ENCODE data around the gene KIF3B.
"Not testable (repeated sequence)": the region's sequence is repeated elsewhere in the genome, so short reads cannot be mapped to it uniquely, and the experiment has no call there.

Gene KIF3B

DNA sequence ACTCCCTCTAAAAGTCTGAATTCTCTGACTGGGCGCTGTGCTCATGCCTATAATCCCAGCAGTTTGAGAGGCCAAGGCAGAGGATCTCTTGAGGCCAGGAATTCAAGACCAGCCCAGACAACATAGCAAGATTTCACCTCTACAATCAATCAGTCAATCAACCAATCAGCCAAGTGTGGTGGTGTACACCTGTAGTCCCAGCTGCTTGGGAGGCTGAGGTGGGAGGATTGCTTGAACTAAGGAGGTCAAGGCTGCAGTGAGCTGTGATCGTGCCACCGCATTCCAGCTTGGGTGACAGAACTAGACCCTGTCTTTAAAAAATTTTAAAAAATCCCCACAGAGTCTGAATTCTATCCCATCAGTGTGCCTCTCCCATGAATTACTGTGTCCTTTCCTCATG lies 37.9 kb downstream of the KIF3B start:
- Histone ChIP-seq H3K9me3 (ENCODE audit: control insufficient read depth, insufficient read depth, low read length) (peaks cover 1% of the 10 kb centered on the region; the same call in 1 of the 2 replicates), H3K4me1 (ENCODE audit: control insufficient read depth, insufficient read depth, low read length) (no peaks in the 10 kb centered on the region), H3K27me3 (ENCODE audit: control insufficient read depth, insufficient read depth, low read length) (no peaks in the 10 kb centered on the region), H3K27ac (ENCODE audit: low read length) (no peak overlapping the region), H3K36me3 (ENCODE audit: control insufficient read depth, insufficient read depth, low read length) (no peaks in the 10 kb centered on the region), H3K4me3 (ENCODE audit: low read length) (no peak overlapping the region)
- no CpG with 5 or more reads among the region's 3 CpGs for WGBS (ENCODE audit: insufficient coverage, insufficient read length)
- no peak for DNase-seq (ENCODE audit: low read depth, low spot score)

DNA sequence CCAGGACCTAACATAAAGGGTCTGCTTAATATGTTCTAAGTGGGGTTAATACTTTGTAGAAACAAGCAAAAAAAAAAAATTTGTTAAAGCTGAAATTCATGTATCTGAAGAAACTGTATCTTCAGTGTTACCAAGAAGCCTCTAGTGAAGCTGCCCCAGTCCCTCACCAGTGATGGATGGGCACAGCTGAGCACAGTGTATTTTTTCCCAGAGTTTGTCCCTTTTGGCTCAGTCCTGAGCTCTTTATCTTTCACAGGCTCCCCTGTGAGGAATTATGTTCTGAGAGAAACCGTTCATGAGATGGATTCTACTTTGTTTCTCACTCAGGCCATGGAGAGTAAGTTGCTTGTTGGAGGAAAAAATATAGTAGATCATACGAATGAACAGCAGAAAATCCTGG lies 38.4 kb downstream of the KIF3B start:
- WGBS (ENCODE audit: insufficient coverage, insufficient read length), result no CpG with 5 or more reads among the region's 2 CpGs
- H3K27ac ChIP-seq (ENCODE audit: low read length), result no peak overlapping the region
- no peaks in the 10 kb centered on the region for H3K27me3 ChIP-seq (ENCODE audit: control insufficient read depth, insufficient read depth, low read length)

DNA sequence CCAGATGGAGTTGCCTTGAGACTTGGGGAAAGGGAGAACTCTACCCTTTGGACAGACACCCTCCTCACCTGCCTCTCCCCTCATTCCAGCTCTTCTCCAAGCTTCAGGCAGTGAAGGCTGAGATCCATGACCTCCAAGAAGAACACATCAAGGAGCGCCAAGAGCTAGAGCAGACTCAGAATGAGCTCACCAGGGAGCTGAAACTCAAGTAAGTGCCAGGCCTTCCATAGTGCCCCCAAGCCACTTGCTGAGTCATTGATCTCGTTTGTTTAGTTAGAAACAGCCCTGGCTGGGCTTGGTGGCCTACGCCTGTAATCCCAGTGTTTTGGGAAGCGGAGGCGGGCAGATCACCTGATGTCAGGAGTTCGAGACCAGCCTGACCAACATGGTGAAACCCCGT lies 39.2 kb downstream of the KIF3B start:
- Histone ChIP-seq H3K36me3 (ENCODE audit: control insufficient read depth, insufficient read depth, low read length) (no peaks in the 10 kb centered on the region), H3K27ac (ENCODE audit: low read length) (no peak overlapping the region), H3K4me1 (ENCODE audit: control insufficient read depth, insufficient read depth, low read length) (no peaks in the 10 kb centered on the region), H3K4me3 (ENCODE audit: low read length) (no peak overlapping the region), H3K9me3 (ENCODE audit: control insufficient read depth, insufficient read depth, low read length) (peaks cover 1% of the 10 kb centered on the region; the same call in 1 of the 2 replicates), H3K27me3 (ENCODE audit: control insufficient read depth, insufficient read depth, low read length) (no peaks in the 10 kb centered on the region)
- WGBS (ENCODE audit: insufficient coverage, insufficient read length), result no CpG with 5 or more reads among the region's 7 CpGs
- no peak for DNase-seq (ENCODE audit: low read depth, low spot score)

More for the DNA sequence above, 38.4 kb downstream of the KIF3B start:
- H3K4me1 ChIP-seq (ENCODE audit: control insufficient read depth, insufficient read depth, low read length), result no peaks in the 10 kb centered on the region
- no peak for DNase-seq (ENCODE audit: low read depth, low spot score)
- no peaks in the 10 kb centered on the region for H3K36me3 ChIP-seq (ENCODE audit: control insufficient read depth, insufficient read depth, low read length)
- H3K4me3 ChIP-seq (ENCODE audit: low read length), result no peak overlapping the region
- H3K9me3 ChIP-seq (ENCODE audit: control insufficient read depth, insufficient read depth, low read length), result peaks cover 1% of the 10 kb centered on the region; the same call in 1 of the 2 replicates

DNA sequence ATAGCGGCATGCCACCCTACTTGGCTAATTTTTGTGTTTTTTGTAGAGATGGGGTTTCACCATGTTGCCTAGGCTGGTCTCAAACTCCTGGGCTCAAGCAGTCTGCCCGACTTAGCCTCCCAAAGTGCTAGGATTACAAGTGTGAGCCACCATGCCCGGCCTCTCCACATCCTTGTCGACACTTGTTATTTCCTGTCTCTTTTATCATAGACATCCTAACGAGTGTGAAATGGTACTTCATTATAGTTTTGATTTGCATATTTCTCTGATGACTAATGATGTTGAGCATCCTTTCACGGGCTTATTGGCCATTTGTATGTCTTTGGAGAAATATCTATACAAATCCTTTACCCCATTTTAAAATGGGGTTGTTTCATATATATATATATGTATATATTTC lies 41.6 kb downstream of the KIF3B start:
- Histone ChIP-seq H3K27ac (ENCODE audit: low read length) (no peak overlapping the region), H3K36me3 (ENCODE audit: control insufficient read depth, insufficient read depth, low read length) (no peaks in the 10 kb centered on the region)
- no CpG with 5 or more reads among the region's 6 CpGs for WGBS (ENCODE audit: insufficient coverage, insufficient read length)

DNA sequence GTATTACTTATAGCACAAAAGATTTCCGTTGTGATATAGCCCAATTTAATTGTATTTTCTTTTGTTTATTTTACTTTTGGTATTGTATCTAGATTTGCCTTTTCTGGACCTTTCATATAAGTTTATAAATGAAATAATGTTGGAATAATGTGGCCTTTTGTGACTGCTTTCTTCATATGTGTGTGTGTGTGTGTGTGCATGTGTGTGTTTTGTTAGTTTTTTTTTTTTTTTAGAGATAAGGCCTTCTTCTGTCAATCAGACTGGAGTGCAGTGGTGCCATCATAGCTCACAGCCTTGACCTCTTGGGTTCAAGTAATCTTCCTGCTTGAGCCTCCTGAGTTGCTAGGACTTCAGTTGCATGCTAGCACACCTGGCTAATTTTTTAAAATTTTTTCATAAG lies 42.9 kb downstream of the KIF3B start:
- no peak for DNase-seq (ENCODE audit: low read depth, low spot score)
- Histone ChIP-seq H3K27me3 (ENCODE audit: control insufficient read depth, insufficient read depth, low read length) (no peaks in the 10 kb centered on the region), H3K4me3 (ENCODE audit: low read length) (no peak overlapping the region), H3K9me3 (ENCODE audit: control insufficient read depth, insufficient read depth, low read length) (no peaks in the 10 kb centered on the region), H3K27ac (ENCODE audit: low read length) (no peak overlapping the region), H3K36me3 (ENCODE audit: control insufficient read depth, insufficient read depth, low read length) (no peaks in the 10 kb centered on the region), H3K4me1 (ENCODE audit: control insufficient read depth, insufficient read depth, low read length) (no peaks in the 10 kb centered on the region)
- no CpG with 5 or more reads among the region's 1 CpG for WGBS (ENCODE audit: insufficient coverage, insufficient read length)

More for the DNA sequence above, 41.6 kb downstream of the KIF3B start:
- Histone ChIP-seq H3K4me1 (ENCODE audit: control insufficient read depth, insufficient read depth, low read length) (no peaks in the 10 kb centered on the region), H3K9me3 (ENCODE audit: control insufficient read depth, insufficient read depth, low read length) (peaks cover 1% of the 10 kb centered on the region; the same call in 1 of the 2 replicates), H3K4me3 (ENCODE audit: low read length) (no peak overlapping the region), H3K27me3 (ENCODE audit: control insufficient read depth, insufficient read depth, low read length) (no peaks in the 10 kb centered on the region)
- DNase-seq (ENCODE audit: low read depth, low spot score), result no peak

DNA sequence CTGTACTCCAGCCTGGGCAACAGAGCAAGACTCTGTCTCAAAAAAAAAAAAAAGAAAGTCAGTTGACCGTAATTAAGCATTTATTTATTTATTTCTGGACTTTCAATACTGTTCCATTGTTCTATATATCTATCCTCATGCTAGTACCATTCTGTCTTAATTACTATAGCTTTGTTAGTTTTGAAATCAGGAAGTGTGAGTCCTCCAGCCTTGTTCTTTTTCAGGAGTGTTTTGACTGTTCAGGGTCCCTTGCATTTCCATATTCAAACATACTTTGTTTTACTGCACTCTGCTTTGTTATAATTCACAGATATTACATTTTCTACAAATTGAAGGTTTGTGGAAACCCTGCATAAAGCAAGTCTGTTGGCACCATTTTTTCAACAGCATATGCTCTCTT lies 43.9 kb downstream of the KIF3B start:
- no peak overlapping the region for H3K4me3 ChIP-seq (ENCODE audit: low read length)
- no CpG with 5 or more reads among the region's 1 CpG for WGBS (ENCODE audit: insufficient coverage, insufficient read length)
- no peaks in the 10 kb centered on the region for H3K27me3 ChIP-seq (ENCODE audit: control insufficient read depth, insufficient read depth, low read length)
- no peaks in the 10 kb centered on the region for H3K4me1 ChIP-seq (ENCODE audit: control insufficient read depth, insufficient read depth, low read length)
- H3K9me3 ChIP-seq (ENCODE audit: control insufficient read depth, insufficient read depth, low read length), result no peaks in the 10 kb centered on the region
- no peak overlapping the region for H3K27ac ChIP-seq (ENCODE audit: low read length)
- no peak for DNase-seq (ENCODE audit: low read depth, low spot score)
- no peaks in the 10 kb centered on the region for H3K36me3 ChIP-seq (ENCODE audit: control insufficient read depth, insufficient read depth, low read length)

DNA sequence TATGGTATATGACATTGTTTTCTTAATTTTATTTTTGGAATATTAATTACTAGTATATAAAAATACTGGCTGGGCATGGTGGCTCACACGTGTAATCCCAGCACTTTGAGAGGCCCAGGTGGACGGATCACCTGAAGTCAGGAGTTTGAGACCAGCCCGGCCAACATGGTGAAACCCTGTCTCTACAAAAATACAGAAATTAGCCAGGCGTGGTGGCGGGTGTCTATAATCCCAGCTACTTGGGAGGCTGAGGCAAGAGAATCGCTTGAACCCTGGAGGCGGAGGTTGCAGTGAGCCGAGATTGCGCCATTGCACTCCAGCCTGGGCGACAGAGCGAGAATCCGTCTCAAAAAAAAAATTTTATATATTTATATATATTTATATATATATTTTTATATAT lies 44.8 kb downstream of the KIF3B start:
- DNase-seq (ENCODE audit: low read depth, low spot score); H3K4me3 ChIP-seq (ENCODE audit: low read length); H3K9me3 ChIP-seq (ENCODE audit: control insufficient read depth, insufficient read depth, low read length); H3K27ac ChIP-seq (ENCODE audit: low read length); H3K27me3 ChIP-seq (ENCODE audit: control insufficient read depth, insufficient read depth, low read length); H3K36me3 ChIP-seq (ENCODE audit: control insufficient read depth, insufficient read depth, low read length); H3K4me1 ChIP-seq (ENCODE audit: control insufficient read depth, insufficient read depth, low read length): not testable (repeated sequence)
- WGBS (ENCODE audit: insufficient coverage, insufficient read length), result no CpG with 5 or more reads among the region's 12 CpGs

DNA sequence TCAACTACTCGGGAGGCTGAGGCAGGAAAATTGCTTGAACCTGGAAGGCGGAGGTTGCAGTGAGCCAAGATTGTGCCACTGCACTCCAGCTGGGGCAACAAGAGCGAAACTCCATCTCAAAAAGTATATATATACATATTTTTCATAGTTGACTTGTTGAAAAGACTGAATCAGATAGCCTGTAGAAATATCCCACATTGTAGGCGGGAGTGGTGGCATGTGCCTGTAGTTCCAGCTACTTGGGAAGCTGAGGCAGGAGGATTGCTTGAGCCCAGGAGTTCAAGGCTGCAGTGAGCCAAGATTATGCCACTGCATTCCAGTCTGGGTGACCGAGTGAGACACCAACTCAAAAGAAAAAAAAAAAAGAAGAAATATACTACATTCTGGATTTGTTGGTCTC lies 46.3 kb downstream of the KIF3B start:
- not testable (repeated sequence) for DNase-seq (ENCODE audit: low read depth, low spot score); H3K9me3 ChIP-seq (ENCODE audit: control insufficient read depth, insufficient read depth, low read length); H3K27ac ChIP-seq (ENCODE audit: low read length); H3K4me1 ChIP-seq (ENCODE audit: control insufficient read depth, insufficient read depth, low read length); H3K36me3 ChIP-seq (ENCODE audit: control insufficient read depth, insufficient read depth, low read length); H3K27me3 ChIP-seq (ENCODE audit: control insufficient read depth, insufficient read depth, low read length); H3K4me3 ChIP-seq (ENCODE audit: low read length)
- WGBS (ENCODE audit: insufficient coverage, insufficient read length), result no CpG with 5 or more reads among the region's 5 CpGs

DNA sequence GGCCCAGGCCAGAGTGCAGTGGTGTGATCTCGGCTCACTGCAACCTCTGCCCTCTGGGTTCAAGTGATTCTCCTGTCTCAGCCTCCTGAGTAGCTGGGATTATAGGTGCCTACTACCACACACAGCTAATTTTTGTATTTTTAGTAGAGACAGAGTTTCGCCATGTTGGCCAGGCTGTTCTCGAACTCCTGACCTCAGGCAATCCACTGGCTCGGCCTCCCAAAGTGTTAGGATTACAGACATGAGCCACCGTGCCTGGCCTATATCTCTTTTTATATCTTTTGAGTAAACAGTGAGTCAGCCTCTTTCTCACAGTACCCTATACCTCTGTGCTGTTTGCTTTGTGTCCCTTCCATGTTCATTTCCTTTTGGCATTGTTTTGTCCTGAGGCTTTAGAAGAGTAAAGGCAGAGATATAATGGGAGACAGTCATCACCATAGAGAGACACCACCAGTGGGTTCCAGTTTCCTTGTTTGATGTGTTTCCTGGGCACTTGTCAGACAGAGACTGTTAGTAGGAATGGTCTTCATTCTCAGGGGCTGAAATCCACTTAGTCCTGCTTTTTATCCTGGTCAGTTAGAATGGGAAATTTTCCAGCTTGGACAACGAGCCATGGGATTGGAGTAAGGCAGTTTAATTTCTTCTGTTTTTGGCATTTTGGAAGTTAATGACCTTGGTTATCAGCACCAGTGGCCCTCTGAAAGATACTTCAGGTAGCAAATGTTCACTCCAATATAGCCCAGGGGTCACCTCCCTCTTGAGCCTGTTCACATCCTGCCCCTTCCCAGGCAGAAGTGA lies 48.5 kb downstream of the KIF3B start:
- Histone ChIP-seq H3K27ac (ENCODE audit: low read length) (no peak overlapping the region), H3K4me3 (ENCODE audit: low read length) (no peak overlapping the region), H3K9me3 (ENCODE audit: control insufficient read depth, insufficient read depth, low read length) (no peaks in the 10 kb centered on the region), H3K27me3 (ENCODE audit: control insufficient read depth, insufficient read depth, low read length) (no peaks in the 10 kb centered on the region), H3K4me1 (ENCODE audit: control insufficient read depth, insufficient read depth, low read length) (no peaks in the 10 kb centered on the region), H3K36me3 (ENCODE audit: control insufficient read depth, insufficient read depth, low read length) (0 out of 2 replicates have a peak, but pooled peaks cover 3% of the 10 kb centered on the region)
- DNase-seq (ENCODE audit: low read depth, low spot score), result no peak
- no CpG with 5 or more reads among the region's 6 CpGs for WGBS (ENCODE audit: insufficient coverage, insufficient read length)

DNA sequence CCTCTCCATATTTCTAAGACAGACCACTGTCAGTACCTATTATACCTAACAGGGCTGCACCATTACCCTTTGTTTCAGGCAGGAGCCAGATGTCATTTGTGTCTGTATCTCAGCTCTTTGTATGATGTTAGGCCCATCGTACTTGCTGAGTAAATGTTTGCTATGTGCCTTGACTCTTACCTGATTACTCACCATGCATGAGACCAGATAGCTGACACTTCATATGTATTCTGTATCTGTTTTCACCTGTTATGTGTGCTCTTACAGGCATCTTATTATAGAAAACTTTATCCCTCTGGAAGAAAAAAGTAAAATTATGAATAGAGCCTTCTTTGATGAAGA lies 49.0 kb downstream of the KIF3B start:
- Histone ChIP-seq H3K27me3 (ENCODE audit: control insufficient read depth, insufficient read depth, low read length) (no peaks in the 10 kb centered on the region), H3K4me1 (ENCODE audit: control insufficient read depth, insufficient read depth, low read length) (no peaks in the 10 kb centered on the region), H3K9me3 (ENCODE audit: control insufficient read depth, insufficient read depth, low read length) (no peaks in the 10 kb centered on the region), H3K4me3 (ENCODE audit: low read length) (no peak overlapping the region), H3K36me3 (ENCODE audit: control insufficient read depth, insufficient read depth, low read length) (0 out of 2 replicates have a peak, but pooled peaks cover 3% of the 10 kb centered on the region), H3K27ac (ENCODE audit: low read length) (no peak overlapping the region)
- no peak for DNase-seq (ENCODE audit: low read depth, low spot score)
- no CpG with 5 or more reads among the region's 1 CpG for WGBS (ENCODE audit: insufficient coverage, insufficient read length)

DNA sequence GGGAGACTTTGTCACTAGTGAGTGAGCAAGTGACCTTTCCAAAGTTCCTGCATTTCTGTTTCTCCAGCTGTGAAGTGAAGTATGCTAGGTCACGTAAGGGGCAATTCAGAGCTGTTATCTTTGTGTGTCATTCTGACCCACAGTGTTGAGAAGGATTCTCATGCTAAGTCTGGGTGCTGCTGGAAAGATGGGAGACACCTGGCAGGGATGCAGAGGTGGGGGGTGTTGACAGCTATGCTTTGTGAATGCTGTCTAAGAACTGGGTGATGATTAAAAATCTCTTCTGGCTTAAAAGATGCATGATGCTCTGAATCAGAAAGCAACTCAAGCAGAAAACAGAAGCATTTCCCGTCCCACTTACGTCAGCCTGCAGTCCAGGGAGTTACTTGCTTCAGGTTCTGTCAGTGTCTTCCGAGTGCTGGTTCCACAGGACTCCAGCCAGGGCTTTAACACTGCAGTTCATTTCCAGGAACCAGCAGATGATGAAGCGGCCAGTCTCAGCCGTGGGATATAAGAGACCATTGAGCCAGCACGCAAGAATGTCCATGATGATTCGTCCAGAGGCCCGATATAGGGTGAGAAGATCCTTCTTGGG lies 49.7 kb downstream of the KIF3B start:
- Histone ChIP-seq H3K27me3 (ENCODE audit: control insufficient read depth, insufficient read depth, low read length) (no peaks in the 10 kb centered on the region), H3K27ac (ENCODE audit: low read length) (no peak overlapping the region), H3K4me1 (ENCODE audit: control insufficient read depth, insufficient read depth, low read length) (no peaks in the 10 kb centered on the region), H3K36me3 (ENCODE audit: control insufficient read depth, insufficient read depth, low read length) (0 out of 2 replicates have a peak, but pooled peaks cover 3% of the 10 kb centered on the region), H3K4me3 (ENCODE audit: low read length) (no peak overlapping the region), H3K9me3 (ENCODE audit: control insufficient read depth, insufficient read depth, low read length) (no peaks in the 10 kb centered on the region)
- WGBS (ENCODE audit: insufficient coverage, insufficient read length), result no CpG with 5 or more reads among the region's 9 CpGs
- DNase-seq (ENCODE audit: low read depth, low spot score), result no peak

Data from iPS DF 6.9 (cell line).